WTC11 (cell line): ENCODE data around the gene SOD2.

ENCODE experiments used
- CTCF ChIP-seq: fragments of 200-600 bp; IDR thresholded peaks from 2 replicates; pipeline ENCODE4 v1.8.0; 2022; ENCODE audit warnings: antibody characterized with exemption
- NFE2L1 ChIP-seq: sonication (generic); formaldehyde crosslinking; IDR thresholded peaks from 2 replicates; pipeline ENCODE4 v1.8.1; 2023; ENCODE audit warnings: missing genetic modification reagents
- NFYB ChIP-seq: sonication (generic); formaldehyde crosslinking; conservative IDR thresholded peaks from 2 replicates; pipeline ENCODE4 v1.8.0; 2022; ENCODE audit warnings: low read depth, missing genetic modification reagents
- TF ChIP-seq, protein P1 (sequence below): sonication (generic); formaldehyde crosslinking; IDR thresholded peaks from 2 replicates; pipeline ENCODE4 v1.8.1; 2023; ENCODE audit warnings: mild to moderate bottlenecking, missing genetic modification reagents
- TF ChIP-seq, protein P2 (sequence below): fragments of 250-450 bp; sonication (Bioruptor Pico); IDR thresholded peaks from 2 replicates; pipeline ENCODE4 v1.9.0; 2021; ENCODE audit warnings: mild to moderate bottlenecking, borderline replicate concordance

GRCh38 chr6:159676890-159677505 lies 16.0 kb downstream of the SOD2 start:
- TF ChIP-seq NFYB (no peak), NFE2L1 (no peak), CTCF (no peak)
- TF ChIP-seq, protein P1, sequence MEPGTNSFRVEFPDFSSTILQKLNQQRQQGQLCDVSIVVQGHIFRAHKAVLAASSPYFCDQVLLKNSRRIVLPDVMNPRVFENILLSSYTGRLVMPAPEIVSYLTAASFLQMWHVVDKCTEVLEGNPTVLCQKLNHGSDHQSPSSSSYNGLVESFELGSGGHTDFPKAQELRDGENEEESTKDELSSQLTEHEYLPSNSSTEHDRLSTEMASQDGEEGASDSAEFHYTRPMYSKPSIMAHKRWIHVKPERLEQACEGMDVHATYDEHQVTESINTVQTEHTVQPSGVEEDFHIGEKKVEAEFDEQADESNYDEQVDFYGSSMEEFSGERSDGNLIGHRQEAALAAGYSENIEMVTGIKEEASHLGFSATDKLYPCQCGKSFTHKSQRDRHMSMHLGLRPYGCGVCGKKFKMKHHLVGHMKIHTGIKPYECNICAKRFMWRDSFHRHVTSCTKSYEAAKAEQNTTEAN (CRISPR knock-in tag) = no peak
- TF ChIP-seq, protein P2, sequence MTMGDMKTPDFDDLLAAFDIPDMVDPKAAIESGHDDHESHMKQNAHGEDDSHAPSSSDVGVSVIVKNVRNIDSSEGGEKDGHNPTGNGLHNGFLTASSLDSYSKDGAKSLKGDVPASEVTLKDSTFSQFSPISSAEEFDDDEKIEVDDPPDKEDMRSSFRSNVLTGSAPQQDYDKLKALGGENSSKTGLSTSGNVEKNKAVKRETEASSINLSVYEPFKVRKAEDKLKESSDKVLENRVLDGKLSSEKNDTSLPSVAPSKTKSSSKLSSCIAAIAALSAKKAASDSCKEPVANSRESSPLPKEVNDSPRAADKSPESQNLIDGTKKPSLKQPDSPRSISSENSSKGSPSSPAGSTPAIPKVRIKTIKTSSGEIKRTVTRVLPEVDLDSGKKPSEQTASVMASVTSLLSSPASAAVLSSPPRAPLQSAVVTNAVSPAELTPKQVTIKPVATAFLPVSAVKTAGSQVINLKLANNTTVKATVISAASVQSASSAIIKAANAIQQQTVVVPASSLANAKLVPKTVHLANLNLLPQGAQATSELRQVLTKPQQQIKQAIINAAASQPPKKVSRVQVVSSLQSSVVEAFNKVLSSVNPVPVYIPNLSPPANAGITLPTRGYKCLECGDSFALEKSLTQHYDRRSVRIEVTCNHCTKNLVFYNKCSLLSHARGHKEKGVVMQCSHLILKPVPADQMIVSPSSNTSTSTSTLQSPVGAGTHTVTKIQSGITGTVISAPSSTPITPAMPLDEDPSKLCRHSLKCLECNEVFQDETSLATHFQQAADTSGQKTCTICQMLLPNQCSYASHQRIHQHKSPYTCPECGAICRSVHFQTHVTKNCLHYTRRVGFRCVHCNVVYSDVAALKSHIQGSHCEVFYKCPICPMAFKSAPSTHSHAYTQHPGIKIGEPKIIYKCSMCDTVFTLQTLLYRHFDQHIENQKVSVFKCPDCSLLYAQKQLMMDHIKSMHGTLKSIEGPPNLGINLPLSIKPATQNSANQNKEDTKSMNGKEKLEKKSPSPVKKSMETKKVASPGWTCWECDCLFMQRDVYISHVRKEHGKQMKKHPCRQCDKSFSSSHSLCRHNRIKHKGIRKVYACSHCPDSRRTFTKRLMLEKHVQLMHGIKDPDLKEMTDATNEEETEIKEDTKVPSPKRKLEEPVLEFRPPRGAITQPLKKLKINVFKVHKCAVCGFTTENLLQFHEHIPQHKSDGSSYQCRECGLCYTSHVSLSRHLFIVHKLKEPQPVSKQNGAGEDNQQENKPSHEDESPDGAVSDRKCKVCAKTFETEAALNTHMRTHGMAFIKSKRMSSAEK (CRISPR knock-in tag) = no peak
